Measurements from ENCODE around the gene PAX2.

DNA sequence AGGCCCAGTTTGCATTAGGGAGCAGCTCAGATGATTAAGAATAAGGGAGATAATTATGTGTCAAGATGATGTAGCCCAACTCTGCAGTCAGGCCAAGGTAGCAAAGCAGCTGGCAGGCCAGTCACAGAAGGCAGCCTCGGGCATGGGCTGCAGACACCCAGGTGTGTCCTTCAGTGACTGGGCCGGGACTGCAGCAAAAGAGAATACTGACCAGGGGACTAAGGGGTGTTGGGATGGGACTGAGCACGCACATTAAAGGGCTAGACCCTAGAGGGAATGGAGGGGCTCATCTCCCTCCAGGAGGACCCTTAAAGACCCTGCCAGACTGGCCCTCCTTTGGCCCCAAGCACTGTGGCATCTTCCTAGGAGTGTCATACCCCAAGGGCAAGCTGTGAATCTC, 38.7 kb downstream of the PAX2 start:
- TF ChIP-seq BCL3 (IDR thresholded peaks at IDR 0.05): no peak
- no peak for TF ChIP-seq ZSCAN20 (CRISPR knock-in tag; IDR thresholded peaks at IDR 0.05)
- no peak for TF ChIP-seq POLR2A (IDR thresholded peaks at IDR 0.05; ENCODE audit: low read length)
- TF ChIP-seq ZFP36 (IDR thresholded peaks at IDR 0.05; ENCODE audit: borderline replicate concordance, partially characterized antibody): no peak
- TF ChIP-seq PHF8 (IDR thresholded peaks at IDR 0.05; ENCODE audit: borderline replicate concordance, low read depth): no peak
- TF ChIP-seq CHD4 (IDR thresholded peaks at IDR 0.05; ENCODE audit: borderline replicate concordance): no peak
- no peak for TF ChIP-seq CTCF (IDR thresholded peaks at IDR 0.05)
- no peak for TF ChIP-seq MYC (IDR thresholded peaks at IDR 0.05; ENCODE audit: borderline replicate concordance, low read length)
- no peak for TF ChIP-seq BHLHE40 (IDR thresholded peaks at IDR 0.05; ENCODE audit: low read depth, low read length)
- TF ChIP-seq NR3C1 (IDR thresholded peaks at IDR 0.05): no peak
- no peak for TF ChIP-seq JUN (IDR thresholded peaks at IDR 0.05)

Data from A549 (cell line).